NCI-H1694 treated with DMSO at 0.1 percent for 48 hours (cell line): ENCODE data around the gene ANKS1B.

ENCODE experiments used
- DNase-seq: peaks from one replicate; lab custom pipeline; 2025; lab: John Stamatoyannopoulos, UW

ANKS1B gene

DNA sequence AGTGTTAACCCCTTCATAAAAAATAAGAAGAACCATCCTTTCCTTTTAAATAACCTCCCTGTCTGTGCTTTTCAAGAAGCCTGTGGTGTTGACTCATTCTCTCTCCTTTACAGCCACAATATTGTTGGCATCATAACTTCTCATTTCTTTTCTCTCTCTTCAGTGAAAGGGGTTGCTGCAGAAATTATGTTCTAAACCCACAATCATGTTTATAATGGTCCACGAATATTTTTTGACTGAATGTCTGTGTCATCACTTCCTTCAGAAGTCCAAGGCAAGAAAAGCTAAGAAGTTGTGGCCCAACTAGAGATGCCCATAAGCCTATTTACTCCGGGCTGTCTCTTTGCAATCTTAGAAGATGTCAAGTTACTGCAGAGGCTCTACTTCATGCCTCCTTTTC lies 851.3 kb downstream of the ANKS1B start:
- DNase-seq, result no peak

DNA sequence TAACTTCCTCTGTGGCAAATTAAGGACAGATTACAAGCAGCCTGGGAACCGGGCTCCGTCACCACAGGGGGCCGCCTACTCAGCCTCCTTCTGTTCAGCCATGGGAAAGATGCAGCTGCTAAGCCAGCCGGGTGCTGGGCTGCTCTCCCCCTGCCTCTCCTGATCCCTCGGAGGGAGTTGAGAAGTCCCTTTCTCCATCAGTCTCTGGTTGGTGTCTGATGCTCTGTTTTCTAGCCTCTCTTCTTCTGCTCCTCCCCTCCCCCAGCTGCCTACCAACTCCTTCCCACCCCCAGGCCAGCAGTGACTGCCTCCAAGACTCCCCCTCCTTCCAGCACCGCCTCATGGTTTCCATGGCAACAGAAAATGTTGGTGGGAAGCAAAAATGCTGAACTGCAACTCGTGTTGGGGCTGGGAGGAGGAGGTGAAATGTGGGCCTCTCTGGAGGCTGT lies 853.0 kb downstream of the ANKS1B start:
- DNase-seq, result no peak

DNA sequence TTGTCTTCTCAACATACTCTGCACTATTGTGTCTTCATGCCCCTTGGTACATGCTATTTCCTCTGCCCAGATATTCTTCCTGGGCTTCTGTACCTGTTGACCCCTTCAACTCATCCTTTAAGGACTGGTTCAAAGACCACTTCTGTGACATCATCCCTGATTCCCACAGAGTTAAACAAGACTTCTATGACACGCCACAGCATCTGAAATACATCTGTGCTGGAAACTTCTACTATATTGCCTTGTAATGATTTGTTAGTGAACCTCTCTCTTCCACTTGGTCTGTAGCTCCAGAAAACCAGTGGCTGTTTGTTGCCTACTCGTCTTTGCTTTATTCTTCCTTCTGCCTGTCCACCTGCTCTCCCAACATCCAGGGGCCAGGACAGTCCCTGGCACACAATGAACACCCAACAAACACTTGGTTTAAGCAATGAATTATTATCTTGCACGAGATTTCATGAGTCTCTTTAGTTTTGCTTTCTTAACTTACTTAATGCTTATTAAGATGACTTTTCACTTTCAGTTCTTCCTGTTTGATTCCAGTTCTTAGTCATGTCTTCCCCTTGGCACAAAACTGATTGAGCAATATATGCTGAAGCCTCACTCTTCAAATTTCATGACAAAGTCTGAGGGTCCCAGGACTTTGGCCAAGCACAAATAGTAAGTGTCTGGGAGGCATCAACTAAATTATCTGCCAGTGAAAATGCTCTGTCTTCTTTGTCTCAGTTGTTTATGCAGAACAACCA lies 853.8 kb downstream of the ANKS1B start:
- no peak for DNase-seq

DNA sequence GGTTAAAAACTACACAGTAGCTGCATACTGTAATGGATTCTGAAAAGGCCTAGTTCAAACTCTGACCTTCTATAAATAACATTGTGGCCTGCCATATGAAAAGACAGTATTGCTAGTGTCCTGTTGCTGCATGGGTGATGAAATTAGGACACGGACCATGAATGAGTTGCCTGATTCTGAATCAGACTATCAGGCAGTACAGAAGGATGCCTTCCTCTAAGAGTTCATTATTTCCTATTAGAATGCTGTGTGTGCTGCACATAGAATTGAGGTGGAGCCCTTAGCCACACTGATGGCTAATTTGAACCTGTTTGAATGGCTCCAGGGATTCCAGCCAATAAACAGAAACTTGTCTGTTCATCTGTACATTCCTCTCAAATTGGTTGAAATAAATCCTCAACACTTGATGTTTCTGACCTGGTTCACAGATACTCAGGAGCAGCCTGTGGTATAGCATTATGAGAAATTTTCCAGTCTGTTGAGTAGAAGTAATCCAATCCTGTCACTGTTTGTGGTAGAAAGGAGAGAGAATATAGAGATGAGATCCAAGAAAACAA lies 856.4 kb downstream of the ANKS1B start:
- no peak for DNase-seq

DNA sequence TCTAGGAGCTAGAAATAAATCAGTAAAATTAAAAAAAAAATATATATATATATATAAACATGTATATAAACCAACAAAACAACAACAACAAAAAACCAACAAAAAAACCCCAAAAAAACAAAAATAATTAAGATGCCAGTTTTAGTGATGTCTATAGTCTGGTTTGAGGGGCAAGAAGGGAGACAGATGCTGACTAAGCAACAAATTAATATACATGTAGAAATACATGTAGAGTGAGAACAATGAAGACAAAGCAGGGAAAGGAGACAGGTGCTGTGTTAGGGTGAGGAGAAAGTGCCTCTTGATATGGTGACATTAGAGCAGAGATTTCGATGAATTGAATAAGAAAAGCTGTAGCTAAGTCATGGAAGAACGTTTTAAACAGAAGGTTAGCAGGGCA lies 861.8 kb downstream of the ANKS1B start:
- no peak for DNase-seq

DNA sequence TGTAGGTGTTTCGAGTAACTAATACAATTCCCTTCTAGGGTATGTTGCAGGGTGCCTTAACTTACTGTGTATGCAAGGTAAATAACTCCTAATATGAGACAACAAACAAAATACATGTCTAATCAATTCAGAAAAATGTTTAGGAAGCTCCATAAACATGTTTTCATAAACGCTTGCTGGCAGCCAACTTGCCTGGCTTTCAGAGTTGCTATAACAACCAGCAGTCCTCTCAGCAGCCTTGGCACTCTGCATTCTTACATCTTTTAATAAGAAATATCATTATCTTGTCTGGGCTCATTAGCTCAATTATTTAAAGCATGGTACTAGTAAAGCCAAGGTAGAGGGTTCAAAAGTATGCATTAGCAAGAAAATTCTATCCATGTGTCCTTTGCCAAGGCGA lies 862.2 kb downstream of the ANKS1B start:
- no peak for DNase-seq

DNA sequence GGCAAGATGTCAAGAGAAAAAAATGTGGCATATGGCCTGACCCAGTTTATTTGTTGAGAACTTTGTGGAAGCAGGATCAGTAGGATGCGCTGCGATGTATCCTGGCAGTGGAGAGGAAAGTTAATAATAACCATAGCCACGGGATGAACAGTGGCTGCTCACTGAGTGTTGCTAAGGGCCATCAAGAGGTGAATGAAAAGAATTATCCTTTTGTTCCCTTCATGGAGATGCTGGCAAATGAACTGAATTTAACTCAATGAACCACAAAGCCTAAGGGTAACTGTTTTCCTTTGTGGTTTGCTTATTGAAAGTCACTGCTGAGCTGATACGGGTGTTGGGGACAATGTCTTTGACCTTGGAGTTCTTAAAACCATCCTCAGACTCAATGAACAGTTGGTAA lies 863.2 kb downstream of the ANKS1B start:
- no peak for DNase-seq

DNA sequence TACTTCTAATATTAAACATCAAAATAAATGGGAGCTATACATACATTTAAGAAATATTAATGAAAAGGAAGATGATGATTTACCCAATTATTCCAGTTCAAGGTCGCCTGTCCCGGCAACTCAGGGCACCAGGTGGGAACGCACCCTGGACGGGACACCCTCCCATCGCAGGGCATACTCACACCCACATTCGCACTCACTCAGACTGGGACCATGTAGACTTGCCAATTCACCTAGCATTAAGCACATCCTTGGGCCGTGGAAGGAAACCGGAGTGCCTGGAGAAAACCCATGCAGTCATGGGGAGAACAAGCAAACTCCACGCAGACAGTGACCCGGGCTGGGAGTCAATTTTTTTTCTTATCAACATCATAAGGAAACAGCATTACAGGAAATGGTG lies 864.8 kb downstream of the ANKS1B start:
- no peak for DNase-seq

DNA sequence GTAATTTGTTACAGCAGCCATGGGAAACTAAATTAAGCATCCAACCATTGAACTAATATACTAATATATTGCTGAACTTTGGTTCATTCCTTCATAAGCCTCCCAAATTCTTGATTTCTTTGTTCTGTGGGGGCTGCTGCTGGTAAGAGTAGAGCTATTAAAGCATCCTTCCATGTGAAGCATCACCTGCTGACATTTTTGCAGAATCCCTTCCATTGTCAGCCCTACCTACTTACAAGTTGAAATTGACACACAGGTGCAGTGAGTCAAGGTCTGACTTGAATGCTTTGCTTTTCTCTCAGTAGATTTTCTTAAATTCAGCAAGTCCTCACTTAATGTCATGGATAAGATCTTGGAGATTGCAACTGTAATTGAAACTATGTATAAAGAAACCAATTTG lies 865.3 kb downstream of the ANKS1B start:
- DNase-seq, result no peak

DNA sequence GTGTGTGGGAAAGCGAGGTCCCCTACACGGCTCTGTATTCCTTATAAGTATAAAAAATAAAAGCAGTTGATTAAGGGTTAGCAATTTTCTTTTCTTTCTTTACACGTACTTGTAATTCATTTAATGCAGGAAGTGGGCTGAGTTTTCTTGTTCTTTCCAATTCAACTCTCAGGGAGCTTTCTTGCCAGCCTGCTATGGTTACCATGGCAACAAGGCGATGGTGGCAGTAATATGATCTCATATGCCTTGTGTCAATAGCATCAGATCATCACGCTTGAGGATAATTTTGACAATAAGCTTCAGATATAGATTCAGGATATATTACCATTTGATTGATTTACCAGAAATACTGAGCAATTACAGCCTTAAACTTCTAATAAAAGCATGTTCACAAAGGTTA lies 873.1 kb downstream of the ANKS1B start:
- DNase-seq, result peak; percentile 23

DNA sequence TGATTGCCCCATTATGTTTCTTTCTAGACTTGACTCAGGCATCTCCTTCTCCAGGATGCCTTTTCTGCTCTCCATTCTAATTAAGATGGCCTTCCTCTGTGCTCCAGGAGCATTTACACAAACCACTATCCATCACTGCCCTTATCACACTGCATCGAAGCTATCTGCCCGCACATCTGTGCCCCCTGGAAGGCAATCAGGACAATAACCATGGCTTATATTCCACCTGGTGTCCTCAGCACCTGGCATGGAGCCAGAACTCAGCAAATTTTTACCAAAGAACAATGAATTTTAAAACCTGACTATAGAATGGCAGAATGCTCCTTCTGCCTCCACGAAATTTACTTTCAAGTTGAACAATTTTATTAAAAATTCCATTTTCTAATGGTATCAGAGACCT lies 873.9 kb downstream of the ANKS1B start:
- DNase-seq, result no peak

DNA sequence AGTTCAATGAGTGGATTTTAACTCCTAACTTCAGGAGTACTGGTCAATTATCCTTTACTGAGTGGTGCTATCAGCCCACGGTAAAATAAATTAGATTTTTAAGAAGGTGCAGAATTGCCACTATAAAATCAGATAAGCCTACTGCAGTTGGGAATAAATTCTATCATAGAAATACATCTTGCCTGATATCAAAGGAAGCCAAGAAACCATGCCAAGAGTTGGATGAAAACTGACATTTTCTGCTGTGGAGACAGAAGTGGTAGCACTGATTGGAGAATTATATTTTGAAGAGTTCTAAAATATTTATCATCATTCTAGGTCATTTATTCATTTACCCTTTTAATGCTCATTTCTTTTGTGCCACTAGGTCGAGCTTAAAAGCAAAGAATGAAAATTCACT lies 874.5 kb downstream of the ANKS1B start:
- DNase-seq, result no peak

DNA sequence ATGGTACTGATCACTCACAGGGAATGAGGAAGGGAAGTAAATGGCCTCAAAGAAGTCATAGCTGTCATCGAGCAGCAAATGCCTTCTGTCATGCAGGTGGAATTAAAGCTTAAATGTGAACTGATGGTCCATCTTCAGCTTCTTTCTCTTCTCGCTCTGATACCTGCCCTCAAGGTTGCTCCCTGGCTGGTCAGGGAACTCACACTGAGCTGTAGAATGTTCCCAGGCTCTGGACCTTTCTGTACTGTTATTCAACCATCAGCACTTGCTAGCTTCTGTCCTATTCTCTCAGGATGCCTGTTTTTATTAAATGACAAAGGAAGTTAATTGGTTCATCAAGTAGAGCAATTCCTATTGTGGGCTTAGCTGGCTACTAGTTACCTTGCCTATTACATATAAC lies 875.8 kb downstream of the ANKS1B start:
- DNase-seq, result no peak

DNA sequence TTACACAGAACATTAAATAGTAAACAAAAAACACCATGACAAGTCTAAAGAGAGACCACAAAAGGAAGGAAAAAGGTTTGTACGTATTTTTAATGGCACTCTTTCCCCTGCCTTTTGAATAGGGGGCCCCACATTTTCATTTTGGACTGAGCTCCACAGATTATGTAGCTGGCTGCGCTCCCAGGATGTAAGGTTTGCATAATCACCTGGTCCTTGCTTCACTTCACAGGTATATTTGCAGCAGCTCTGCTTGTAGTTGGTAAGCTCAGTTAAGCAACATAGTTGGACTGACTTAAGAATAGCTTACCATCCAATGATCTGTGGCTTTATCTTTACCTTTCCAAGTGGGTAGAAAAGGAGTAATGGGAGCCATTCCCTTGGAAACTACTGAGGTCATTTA lies 885.0 kb downstream of the ANKS1B start:
- DNase-seq, result no peak

DNA sequence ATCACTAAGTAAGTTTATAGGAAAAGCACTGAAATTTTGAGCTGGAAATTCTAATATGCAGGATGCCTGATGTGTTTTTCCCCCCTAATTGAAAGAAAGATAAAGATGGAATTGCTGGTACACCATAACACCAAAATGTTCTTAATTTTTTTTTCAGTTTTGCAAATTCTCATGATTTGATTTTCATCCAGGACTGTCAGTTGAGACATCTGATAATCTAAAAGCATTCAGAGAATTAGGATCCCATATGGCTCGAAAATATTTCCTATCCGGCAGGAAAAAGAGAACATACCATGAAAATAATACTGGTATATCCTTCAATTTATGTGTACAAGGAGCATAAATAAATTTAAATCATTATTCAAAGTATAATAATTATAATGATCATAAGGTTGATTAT lies 887.6 kb downstream of the ANKS1B start:
- DNase-seq, result no peak

DNA sequence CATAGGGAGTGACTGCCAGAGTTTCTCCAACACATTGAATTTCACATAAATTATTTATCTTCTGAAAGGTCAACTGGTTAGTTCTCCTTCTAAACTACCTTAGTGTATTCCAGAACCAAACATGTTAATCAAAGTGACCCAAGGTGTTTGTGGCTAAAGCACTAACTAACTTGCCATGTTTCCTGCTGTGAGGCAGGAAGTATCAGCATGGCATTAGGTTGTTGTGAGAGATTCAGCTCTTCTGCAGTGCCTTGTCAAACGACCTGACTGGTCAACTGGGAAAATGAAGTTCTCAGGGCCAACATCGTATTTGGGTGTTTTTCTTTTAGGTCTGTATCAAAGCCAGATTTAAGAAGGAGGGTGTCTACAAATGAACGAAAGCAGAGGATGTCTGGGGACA lies 891.6 kb downstream of the ANKS1B start:
- no peak for DNase-seq

DNA sequence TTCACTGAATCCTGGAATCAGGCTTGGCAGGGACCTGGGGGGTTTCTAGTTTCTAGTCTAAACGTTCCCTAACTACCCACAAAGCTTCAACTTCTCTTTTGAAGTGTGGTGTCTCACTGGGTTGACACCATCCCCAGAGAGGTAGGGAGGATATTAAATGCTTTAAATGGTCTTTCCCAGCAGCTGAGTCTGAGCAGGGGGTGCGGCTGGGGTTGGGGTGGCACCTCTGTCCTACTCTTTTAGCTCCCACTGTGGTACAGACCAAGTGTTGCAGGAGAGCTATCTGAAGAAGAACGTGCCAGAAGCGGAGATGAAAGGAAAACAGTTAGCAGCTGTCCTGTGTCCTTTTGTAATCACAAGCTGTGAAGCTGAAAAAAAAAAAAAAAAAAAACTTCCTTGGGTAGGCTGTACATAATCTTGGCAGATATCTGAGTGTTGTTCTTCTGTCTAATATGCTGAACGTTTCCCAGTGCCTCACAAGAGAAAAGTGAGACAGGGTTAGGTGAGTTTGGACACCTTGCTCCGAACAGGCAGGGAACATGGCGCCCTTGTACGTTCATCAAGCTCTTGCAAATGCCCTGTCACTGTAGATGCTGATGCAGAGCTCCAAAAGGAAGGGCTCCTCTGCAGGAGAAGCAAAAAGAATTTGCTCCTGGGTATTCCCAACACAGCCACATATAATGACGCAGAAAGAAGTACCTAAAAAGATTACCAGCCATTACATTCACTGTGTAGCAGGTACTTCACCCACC lies 892.5 kb downstream of the ANKS1B start:
- DNase-seq, result no peak

DNA sequence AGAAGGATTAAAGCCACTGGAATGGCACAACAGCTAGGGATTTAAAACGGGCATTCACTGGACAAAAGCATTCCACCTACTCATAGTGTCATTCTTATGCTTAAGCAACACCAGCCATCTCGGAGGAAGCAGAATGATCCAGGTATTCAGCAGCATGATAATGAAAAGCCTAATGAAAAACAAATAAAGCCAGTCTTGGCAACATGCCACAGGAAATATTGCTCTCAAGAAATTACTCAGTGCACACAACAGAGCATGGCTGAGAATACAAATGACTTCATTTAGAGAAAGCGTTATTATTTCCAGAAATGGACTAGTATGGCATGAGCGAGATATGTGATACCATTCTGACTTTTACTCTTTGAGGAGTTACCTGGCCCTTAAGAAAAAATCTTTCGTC lies 897.5 kb downstream of the ANKS1B start:
- no peak for DNase-seq

DNA sequence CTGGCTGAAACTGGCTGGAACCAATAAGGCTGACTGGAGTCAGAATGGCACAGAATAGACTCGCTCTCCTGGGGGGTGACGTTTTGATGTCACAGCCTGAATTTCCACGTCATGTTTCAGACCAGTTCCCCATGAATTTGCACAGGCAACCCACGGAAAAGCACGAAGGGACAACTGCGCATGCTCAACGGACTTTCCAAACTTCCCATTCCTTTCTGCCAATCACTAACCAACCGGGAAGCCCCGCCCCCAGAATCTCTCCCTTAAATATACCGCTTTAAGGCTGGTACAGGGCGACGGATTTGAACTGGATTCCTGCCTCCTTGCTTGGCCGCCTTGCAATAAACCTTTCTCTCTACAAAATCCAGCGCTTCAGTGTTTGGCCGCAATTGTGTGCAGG lies 904.9 kb downstream of the ANKS1B start:
- no peak for DNase-seq

DNA sequence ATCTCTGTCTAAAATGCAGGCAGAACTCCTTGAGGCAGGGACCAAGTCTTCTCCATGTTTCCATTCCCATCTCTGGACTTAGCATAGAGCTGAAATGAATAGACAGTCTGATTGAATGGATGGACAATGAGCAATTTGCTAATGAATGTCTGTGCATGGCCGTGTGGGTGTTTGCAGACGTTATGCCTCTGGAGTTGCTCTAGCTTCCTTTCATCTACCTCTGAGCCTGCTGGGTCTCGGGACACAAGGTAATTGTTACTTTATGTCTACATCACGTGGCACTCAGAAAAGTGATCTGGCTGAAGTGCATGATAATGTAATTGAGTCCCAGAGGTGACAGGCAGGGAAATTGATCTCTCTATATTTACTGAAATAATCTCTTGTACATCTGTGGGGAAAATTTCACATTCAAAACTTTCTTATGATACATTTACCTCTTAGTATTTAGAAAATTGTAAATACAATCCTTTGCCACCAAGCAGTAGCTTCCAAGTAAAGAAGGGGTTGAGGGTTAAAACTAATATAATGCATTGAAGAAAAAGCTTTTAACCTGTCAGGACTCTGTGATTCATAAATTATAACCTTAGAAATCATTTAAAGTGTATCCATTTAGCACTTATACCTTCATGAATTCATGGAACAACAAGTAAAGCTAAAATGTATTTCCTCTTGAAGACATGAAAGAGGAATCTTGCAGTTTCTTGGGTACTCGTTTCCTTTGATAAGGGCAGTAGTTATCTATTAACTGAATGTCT lies 915.6 kb downstream of the ANKS1B start:
- no peak for DNase-seq

DNA sequence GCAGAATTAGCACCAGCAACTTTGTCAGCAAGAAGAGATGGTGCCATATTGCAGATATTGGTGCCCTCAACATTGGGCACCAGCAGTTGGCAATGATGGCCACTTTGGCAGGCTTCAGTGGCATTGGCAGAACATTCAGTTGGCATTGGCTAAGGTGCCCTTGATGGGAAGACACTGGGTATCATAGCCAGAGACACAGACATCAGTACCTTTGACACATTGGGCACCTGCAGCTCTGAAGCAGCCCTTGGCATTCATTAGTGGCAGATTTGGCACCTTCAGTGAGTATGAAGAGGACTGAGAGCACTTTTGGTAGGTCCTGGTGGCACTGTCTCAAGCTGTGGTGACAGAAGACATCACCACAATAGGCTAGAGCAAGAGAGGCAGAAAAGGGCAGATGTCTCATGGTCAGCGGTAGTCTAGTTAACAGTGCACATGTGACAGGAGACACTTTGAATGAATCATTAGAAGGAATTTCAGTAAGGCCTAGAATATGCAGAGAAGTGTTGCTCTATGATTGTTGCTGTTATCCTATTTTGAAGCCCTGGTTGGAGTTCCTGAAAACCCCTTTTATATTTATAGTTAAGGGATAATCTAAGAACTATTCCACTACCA lies 917.5 kb downstream of the ANKS1B start:
- DNase-seq, result no peak

DNA sequence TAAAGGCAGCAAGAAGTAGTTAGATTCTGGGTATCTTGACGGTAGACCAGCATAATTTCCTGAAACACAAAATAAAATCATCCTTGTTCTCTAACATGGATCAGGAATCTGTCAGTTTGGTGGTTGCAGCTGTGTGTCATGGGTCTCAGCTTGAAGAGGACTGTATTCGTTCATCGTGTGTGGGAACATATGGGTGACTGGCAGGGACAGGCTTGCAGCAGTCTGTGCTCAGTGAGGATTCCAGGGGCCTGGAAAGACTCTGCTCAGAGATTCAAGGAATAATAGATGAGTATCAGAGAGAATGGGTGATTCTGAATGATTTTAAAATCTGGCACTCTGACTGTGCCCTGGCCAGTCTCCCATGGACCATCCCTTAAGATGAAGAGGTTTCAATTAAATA lies 918.0 kb downstream of the ANKS1B start:
- no peak for DNase-seq
